Astrocyte (in vitro differentiated cells and primary cell): ENCODE data around the gene SLC9B1. TPM values are rescaled to one million over a fixed set of nuclear protein-coding genes. Genes with fewer than 3 reads are reported as not detected.

Experiments used
- DNase-seq: peaks from one replicate; pipeline ENCODE4 v3.0.0-alpha.2; 2010; ENCODE audit warnings: low read depth
- FAIRE-seq: peaks from 2 replicates; lab custom pipeline; 2011; peaks lifted over from hg19 to GRCh38; lab: Jason Lieb, UNC
- H2AFZ ChIP-seq: 2 replicates; pipeline ENCODE4 v1.6.0; 2012; ENCODE audit warnings: low read depth, low read length, inconsistent platforms
- H3K27ac ChIP-seq: 2 replicates; pipeline ENCODE4 v1.5.1; 2011; ENCODE audit warnings: low read depth, low read length, inconsistent platforms
- H3K27me3 ChIP-seq: 2 replicates; pipeline ENCODE4 v1.6.0; 2011; ENCODE audit warnings: low read length, inconsistent platforms; ENCODE audit not compliant: insufficient read depth
- H3K36me3 ChIP-seq: 2 replicates; pipeline ENCODE4 v1.5.1; 2011; ENCODE audit warnings: low read length, inconsistent platforms; ENCODE audit not compliant: insufficient read depth
- H3K4me1 ChIP-seq: 2 replicates; pipeline ENCODE4 v1.5.1; 2011; ENCODE audit warnings: low read length, inconsistent platforms; ENCODE audit not compliant: insufficient read depth
- H3K4me2 ChIP-seq: 2 replicates; pipeline ENCODE4 v1.6.0; 2012; ENCODE audit warnings: low read length, inconsistent platforms
- H3K4me3 ChIP-seq: 2 replicates; pipeline ENCODE4 v1.5.1; 2011; ENCODE audit warnings: low read depth, mild to moderate bottlenecking, low read length, inconsistent platforms; ENCODE audit not compliant: insufficient read depth
- H3K79me2 ChIP-seq: 2 replicates; pipeline ENCODE4 v1.6.0; 2012; ENCODE audit warnings: mild to moderate bottlenecking, low read length, inconsistent platforms; ENCODE audit not compliant: insufficient read depth
- H3K9ac ChIP-seq: 2 replicates; pipeline ENCODE4 v1.6.0; 2012; ENCODE audit warnings: mild to moderate bottlenecking, low read length, inconsistent platforms
- H3K9me3 ChIP-seq: 2 replicates; pipeline ENCODE4 v1.5.1; 2012; ENCODE audit warnings: low read depth, mild to moderate bottlenecking, low read length, inconsistent platforms; ENCODE audit not compliant: insufficient read depth
- H4K20me1 ChIP-seq: 2 replicates; pipeline ENCODE4 v1.6.0; 2012; ENCODE audit warnings: low read length, inconsistent platforms; ENCODE audit not compliant: insufficient read depth
- H3K27ac Mint-ChIP-seq: one replicate; pipeline ENCODE4 v1.8.0; 2021; ENCODE audit warnings: mild to moderate bottlenecking, mixed read lengths; ENCODE audit not compliant: unreplicated experiment
- H3K27me3 Mint-ChIP-seq: one replicate; pipeline ENCODE4 v1.8.0; 2021; ENCODE audit warnings: low read depth, mixed read lengths; ENCODE audit not compliant: unreplicated experiment
- H3K36me3 Mint-ChIP-seq: one replicate; pipeline ENCODE4 v1.8.0; 2021; ENCODE audit warnings: low read depth, mixed read lengths; ENCODE audit not compliant: unreplicated experiment
- H3K4me1 Mint-ChIP-seq: one replicate; pipeline ENCODE4 v1.8.0; 2021; ENCODE audit warnings: low read depth, mixed read lengths; ENCODE audit not compliant: unreplicated experiment
- H3K4me3 Mint-ChIP-seq: one replicate; pipeline ENCODE4 v1.8.0; 2021; ENCODE audit warnings: mild to moderate bottlenecking, moderate library complexity, mixed read lengths; ENCODE audit not compliant: unreplicated experiment
- H3K9me3 Mint-ChIP-seq: one replicate; pipeline ENCODE4 v1.8.0; 2021; ENCODE audit warnings: mild to moderate bottlenecking, mixed read lengths; ENCODE audit not compliant: unreplicated experiment
- EZH2 ChIP-seq: IDR thresholded peaks from 2 replicates; pipeline ENCODE4 v1.6.1; 2012; ENCODE audit warnings: mild to moderate bottlenecking, low read length, inconsistent platforms; ENCODE audit not compliant: insufficient read depth
- total RNA-seq: library from RNA; stranded (reverse); gene quantifications from 2 replicates; pipeline ENCODE4 v1.2.1, GENCODE V29; 2021
- TF ChIP-seq, protein P1 (sequence below): IDR thresholded peaks from 2 replicates; pipeline ENCODE4 v1.5.1; 2011; ENCODE audit warnings: low read depth, mild to moderate bottlenecking, inconsistent platforms, low read length, moderate library complexity; ENCODE audit not compliant: insufficient read depth

The SLC9B1 gene
- total RNA-seq, 1 donor from 2014 or later, result 0.16 TPM

DNA sequence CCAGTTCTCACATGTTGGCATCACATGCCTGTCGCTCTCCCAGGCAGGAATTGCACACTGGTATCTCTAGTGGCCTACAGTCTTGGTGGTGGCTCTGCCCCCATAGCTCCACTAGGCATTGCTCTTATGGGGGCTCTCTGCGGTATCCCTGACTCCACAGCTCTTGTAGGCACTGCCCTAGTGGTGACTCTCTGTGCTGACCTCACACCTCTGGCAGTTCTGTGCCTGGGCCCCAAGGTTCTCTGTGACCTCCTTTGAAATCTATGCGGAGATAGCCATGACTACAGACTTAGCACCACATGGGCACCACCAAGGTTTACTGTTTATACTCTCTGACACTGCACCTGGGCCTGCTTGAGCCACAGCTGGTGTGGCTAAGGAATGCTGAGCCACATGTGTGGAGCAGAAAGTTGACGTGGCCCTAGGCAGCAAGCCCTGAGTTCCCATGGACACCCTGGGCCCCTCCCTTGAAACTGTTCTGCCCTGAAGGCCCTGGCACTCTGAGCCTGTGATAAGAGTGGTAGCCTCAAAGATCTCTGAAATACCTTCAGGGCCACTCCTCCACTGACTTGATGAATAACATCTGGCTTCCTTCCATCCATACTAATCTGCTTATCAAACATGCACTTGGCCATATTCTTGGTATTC, 8.0 kb downstream of the SLC9B1 start:
- H2AFZ ChIP-seq, result no peak overlapping the region
- Mint-ChIP-seq H3K36me3 (no peaks in the 10 kb centered on the region), H3K27me3 (no peaks in the 10 kb centered on the region), H3K4me1 (peaks cover 7% of the 10 kb centered on the region), H3K27ac (no peak overlapping the region), H3K9me3 (no peaks in the 10 kb centered on the region), H3K4me3 (no peak overlapping the region)
- H3K4me1 ChIP-seq, result no peaks in the 10 kb centered on the region
- no peak for TF ChIP-seq EZH2
- TF ChIP-seq, protein P1, sequence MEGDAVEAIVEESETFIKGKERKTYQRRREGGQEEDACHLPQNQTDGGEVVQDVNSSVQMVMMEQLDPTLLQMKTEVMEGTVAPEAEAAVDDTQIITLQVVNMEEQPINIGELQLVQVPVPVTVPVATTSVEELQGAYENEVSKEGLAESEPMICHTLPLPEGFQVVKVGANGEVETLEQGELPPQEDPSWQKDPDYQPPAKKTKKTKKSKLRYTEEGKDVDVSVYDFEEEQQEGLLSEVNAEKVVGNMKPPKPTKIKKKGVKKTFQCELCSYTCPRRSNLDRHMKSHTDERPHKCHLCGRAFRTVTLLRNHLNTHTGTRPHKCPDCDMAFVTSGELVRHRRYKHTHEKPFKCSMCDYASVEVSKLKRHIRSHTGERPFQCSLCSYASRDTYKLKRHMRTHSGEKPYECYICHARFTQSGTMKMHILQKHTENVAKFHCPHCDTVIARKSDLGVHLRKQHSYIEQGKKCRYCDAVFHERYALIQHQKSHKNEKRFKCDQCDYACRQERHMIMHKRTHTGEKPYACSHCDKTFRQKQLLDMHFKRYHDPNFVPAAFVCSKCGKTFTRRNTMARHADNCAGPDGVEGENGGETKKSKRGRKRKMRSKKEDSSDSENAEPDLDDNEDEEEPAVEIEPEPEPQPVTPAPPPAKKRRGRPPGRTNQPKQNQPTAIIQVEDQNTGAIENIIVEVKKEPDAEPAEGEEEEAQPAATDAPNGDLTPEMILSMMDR, result no peak
- no peak overlapping the region for H3K4me3 ChIP-seq
- no peaks in the 10 kb centered on the region for H3K79me2 ChIP-seq
- DNase-seq, result peak; percentile 54
- FAIRE-seq, result no peak
- no peak overlapping the region for H3K27ac ChIP-seq
- H3K36me3 ChIP-seq, result no peaks in the 10 kb centered on the region
- H3K9ac ChIP-seq, result no peak overlapping the region
- no peaks in the 10 kb centered on the region for H3K9me3 ChIP-seq
- no peak overlapping the region for H3K4me2 ChIP-seq
- H3K27me3 ChIP-seq, result no peaks in the 10 kb centered on the region
- H4K20me1 ChIP-seq, result no peaks in the 10 kb centered on the region

DNA sequence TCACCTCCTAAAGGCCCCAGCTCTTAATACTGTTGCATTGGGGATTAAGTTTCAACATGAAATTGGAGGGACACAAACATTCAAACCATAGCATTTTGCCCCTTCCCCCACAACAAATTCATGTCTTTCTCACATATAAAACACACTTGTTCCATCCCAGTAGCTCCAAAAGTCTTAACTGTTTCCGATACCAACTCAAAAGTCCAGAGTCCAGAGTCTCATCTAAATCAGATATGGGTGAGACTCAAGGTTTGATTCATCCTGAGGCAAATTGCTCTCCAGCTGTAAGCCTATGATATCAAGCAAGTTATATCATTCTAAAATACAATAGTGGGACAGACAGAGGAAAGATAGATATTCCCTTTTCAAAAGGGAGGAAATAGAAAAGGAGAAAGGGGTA, 8.7 kb downstream of the SLC9B1 start:
- no peaks in the 10 kb centered on the region for H3K36me3 ChIP-seq
- TF ChIP-seq, protein P1, result no peak
- TF ChIP-seq EZH2, result no peak
- no peaks in the 10 kb centered on the region for H3K27me3 ChIP-seq
- no peaks in the 10 kb centered on the region for H3K9me3 ChIP-seq
- Mint-ChIP-seq H3K9me3 (no peaks in the 10 kb centered on the region), H3K27me3 (no peaks in the 10 kb centered on the region), H3K36me3 (no peaks in the 10 kb centered on the region), H3K27ac (no peak overlapping the region), H3K4me3 (no peak overlapping the region), H3K4me1 (peaks cover 7% of the 10 kb centered on the region)
- DNase-seq (no peak), FAIRE-seq (no peak)
- no peaks in the 10 kb centered on the region for H4K20me1 ChIP-seq
- no peak overlapping the region for H3K9ac ChIP-seq
- H3K79me2 ChIP-seq, result no peaks in the 10 kb centered on the region
- H3K4me3 ChIP-seq, result no peak overlapping the region
- H3K4me1 ChIP-seq, result no peaks in the 10 kb centered on the region
- no peak overlapping the region for H3K27ac ChIP-seq
- no peak overlapping the region for H3K4me2 ChIP-seq
- no peak overlapping the region for H2AFZ ChIP-seq
